ENCODE data around the gene HES4.
A peak's percentile ranks its signal among the peaks of the same experiment; 100 is the strongest.

Gene HES4

DNA sequence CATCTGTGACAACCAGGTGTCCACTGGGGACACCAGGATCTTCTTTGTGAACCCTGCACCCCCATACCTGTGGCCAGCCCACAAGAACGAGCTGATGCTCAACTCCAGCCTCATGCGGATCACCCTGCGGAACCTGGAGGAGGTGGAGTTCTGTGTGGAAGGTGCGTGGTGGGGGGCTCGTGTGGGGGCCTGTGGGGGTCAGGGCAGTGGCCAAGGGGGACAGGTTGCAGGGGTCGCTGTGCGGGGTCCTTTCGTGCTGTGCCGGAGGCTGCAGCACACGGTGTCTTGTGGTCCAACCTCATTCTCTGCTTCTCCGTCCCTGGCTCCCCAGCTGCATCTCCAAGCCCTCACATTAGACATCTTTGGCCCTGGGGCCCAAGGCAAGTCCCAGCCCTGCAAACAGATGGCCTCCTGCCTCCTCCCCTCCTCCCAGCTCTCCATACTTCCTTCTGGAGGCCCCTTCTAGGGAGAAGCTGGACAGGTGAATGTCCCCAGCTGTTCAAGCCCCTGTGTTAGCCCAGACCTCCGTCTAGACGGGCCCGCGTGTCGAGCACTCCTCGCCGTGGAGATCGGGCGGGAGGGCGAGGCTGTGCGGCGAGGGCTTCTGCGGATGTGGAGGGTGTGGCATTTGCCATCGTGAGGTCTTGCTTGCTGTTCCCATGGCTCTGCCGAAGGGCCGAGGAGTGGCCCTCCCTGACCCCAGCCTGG, 22.6 kb upstream of the HES4 start:
- TF ChIP-seq CEBPB (IDR thresholded peaks at IDR 0.05) (no peak), TAF1 (IDR thresholded peaks at IDR 0.05; ENCODE audit: low read depth) (no peak), RAD21 (IDR thresholded peaks at IDR 0.05; ENCODE audit: low read depth) (no peak), TEAD4 (IDR thresholded peaks at IDR 0.05) (no peak), NFIC (IDR thresholded peaks at IDR 0.05) (no peak), YY1 (IDR thresholded peaks at IDR 0.05; ENCODE audit: low read depth) (no peak), ZBTB7A (IDR thresholded peaks at IDR 0.05; ENCODE audit: low read depth) (no peak), EGR1 (IDR thresholded peaks at IDR 0.05) (no peak), FOXM1 (IDR thresholded peaks at IDR 0.05; ENCODE audit: borderline replicate concordance, low read depth) (no peak), TCF12 (IDR thresholded peaks at IDR 0.05; ENCODE audit: low read depth) (no peak)
- TF ChIP-seq, protein P1, sequence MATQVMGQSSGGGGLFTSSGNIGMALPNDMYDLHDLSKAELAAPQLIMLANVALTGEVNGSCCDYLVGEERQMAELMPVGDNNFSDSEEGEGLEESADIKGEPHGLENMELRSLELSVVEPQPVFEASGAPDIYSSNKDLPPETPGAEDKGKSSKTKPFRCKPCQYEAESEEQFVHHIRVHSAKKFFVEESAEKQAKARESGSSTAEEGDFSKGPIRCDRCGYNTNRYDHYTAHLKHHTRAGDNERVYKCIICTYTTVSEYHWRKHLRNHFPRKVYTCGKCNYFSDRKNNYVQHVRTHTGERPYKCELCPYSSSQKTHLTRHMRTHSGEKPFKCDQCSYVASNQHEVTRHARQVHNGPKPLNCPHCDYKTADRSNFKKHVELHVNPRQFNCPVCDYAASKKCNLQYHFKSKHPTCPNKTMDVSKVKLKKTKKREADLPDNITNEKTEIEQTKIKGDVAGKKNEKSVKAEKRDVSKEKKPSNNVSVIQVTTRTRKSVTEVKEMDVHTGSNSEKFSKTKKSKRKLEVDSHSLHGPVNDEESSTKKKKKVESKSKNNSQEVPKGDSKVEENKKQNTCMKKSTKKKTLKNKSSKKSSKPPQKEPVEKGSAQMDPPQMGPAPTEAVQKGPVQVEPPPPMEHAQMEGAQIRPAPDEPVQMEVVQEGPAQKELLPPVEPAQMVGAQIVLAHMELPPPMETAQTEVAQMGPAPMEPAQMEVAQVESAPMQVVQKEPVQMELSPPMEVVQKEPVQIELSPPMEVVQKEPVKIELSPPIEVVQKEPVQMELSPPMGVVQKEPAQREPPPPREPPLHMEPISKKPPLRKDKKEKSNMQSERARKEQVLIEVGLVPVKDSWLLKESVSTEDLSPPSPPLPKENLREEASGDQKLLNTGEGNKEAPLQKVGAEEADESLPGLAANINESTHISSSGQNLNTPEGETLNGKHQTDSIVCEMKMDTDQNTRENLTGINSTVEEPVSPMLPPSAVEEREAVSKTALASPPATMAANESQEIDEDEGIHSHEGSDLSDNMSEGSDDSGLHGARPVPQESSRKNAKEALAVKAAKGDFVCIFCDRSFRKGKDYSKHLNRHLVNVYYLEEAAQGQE (IDR thresholded peaks at IDR 0.05; ENCODE audit: low read depth): no peak
- TF ChIP-seq, protein P2, sequence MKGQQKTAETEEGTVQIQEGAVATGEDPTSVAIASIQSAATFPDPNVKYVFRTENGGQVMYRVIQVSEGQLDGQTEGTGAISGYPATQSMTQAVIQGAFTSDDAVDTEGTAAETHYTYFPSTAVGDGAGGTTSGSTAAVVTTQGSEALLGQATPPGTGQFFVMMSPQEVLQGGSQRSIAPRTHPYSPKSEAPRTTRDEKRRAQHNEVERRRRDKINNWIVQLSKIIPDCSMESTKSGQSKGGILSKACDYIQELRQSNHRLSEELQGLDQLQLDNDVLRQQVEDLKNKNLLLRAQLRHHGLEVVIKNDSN (IDR thresholded peaks at IDR 0.05): no peak

DNA sequence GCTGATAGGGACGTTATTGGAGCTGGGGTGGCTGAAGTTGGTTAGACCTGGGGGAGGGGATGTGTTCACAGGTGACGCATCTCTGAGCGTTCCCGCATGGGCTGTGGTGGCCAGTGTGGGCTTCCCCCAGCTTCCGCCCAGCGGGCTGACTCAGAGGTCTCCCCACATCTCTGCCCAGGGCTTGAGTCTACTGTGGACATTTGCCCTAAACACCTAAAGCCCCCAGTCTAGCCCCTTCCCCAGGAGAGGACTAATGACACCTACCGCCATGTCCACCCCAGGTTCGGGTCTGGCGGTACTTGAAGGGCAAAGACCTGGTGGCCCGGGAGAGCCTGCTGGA, 22.0 kb upstream of the HES4 start:
- TF ChIP-seq RAD21 (IDR thresholded peaks at IDR 0.05; ENCODE audit: low read depth) (no peak), YY1 (IDR thresholded peaks at IDR 0.05; ENCODE audit: low read depth) (no peak)

DNA sequence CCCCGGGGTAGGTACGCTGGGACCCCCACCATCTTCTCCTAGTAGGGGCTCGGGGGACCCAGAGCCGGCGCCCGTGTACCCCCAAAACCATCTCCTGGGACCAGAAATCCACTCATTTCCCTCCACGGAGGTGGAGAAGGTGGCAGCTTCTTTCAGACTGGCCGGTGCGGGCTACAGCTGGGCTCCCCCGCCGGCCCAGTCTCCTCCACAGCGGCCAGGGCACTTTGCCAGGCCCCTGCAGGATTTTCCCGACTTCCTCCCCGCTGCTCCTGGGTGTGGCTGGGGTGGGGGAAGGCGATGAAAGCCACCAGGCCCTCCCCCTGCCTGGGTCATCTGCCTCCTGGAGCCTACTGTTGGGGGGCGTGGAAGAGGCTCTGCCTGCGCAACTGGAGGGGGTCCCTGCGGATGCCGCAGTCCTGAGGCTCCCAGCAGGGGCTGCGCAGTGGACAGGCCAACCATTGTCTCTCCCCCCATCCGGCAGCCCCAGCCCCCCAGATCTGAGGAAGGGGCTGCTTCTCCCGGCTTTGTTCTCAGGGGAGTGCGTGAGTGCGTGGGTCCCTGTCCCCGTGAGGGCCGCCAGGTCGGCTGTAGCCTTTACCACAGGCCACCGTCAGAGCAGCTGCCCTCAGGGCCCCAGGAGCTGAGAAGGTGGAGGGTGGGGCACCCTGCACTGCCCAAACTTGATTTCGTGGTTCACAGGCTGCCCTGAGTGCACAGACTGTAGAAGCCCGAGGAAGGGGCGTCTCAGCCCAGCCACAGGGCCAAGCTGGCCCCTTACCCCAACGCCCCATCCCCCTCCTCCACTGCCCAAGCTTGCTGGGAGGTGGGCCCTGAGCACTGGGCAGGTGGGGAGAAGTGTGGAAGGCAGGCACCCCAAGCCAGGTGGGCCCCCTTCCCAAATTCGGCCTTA, 21.4 kb upstream of the HES4 start:
- TF ChIP-seq NFIC (IDR thresholded peaks at IDR 0.05) (peak; percentile 93), ZBTB7A (IDR thresholded peaks at IDR 0.05; ENCODE audit: low read depth) (peak; percentile 84), FOXM1 (IDR thresholded peaks at IDR 0.05; ENCODE audit: borderline replicate concordance, low read depth) (0 out of 2 replicates have a peak, but pooled peaks have one; percentile 25), EP300 (IDR thresholded peaks at IDR 0.05; ENCODE audit: borderline replicate concordance) (peak; percentile 75), EGR1 (IDR thresholded peaks at IDR 0.05) (no peak), YY1 (IDR thresholded peaks at IDR 0.05; ENCODE audit: low read depth) (peak; percentile 23; the same call in 1 of the 2 replicates), CEBPB (IDR thresholded peaks at IDR 0.05) (no peak), TCF12 (IDR thresholded peaks at IDR 0.05; ENCODE audit: low read depth) (peak; percentile 81), TEAD4 (IDR thresholded peaks at IDR 0.05) (peak; percentile 57; the same call in 1 of the 2 replicates)
- TF ChIP-seq, protein P3, sequence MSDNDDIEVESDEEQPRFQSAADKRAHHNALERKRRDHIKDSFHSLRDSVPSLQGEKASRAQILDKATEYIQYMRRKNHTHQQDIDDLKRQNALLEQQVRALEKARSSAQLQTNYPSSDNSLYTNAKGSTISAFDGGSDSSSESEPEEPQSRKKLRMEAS (IDR thresholded peaks at IDR 0.05): peak; percentile 58; the same call in 1 of the 2 replicates
- TF ChIP-seq, protein P2 (IDR thresholded peaks at IDR 0.05): no peak
- TF ChIP-seq, protein P1 (IDR thresholded peaks at IDR 0.05; ENCODE audit: low read depth): no peak

DNA sequence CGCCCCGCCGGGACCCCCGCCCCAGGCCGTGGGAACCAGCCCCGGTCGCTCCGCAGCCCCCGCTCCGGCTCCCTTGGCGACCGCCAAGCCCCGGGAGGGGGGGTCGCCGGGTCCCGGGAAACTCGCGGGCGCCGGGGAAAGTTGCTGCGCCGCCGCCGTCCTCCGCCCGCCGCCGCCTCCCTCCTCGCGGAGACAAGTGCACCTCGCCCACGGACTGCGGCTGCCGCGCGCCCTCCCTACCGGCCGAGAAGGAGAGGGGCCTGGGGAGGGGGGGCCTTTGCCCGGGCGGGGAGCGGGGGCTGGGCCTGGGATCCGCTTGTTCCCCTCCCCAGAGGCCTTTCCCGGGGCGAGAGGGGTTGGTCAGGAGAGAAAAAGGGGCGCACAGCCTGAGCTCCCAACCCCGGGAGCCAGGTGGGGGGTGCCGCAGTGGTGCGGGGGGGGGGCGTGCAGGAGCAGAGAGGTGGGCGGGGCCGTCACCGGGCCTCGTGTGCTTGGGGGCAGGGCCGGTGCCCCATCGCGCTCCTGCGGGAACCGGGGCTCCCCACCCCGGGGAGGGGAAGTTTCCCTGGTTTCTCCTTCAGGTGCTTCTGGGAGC, 20.6 kb upstream of the HES4 start:
- 0 out of 2 replicates have a peak, but pooled peaks have one; percentile 31 for TF ChIP-seq ZBTB7A (IDR thresholded peaks at IDR 0.05; ENCODE audit: low read depth)
- no peak for TF ChIP-seq YY1 (IDR thresholded peaks at IDR 0.05; ENCODE audit: low read depth)
- peak; percentile 23; the same call in 1 of the 2 replicates for TF ChIP-seq EGR1 (IDR thresholded peaks at IDR 0.05)
- no peak for TF ChIP-seq CEBPB (IDR thresholded peaks at IDR 0.05)
- no peak for TF ChIP-seq CREB1 (IDR thresholded peaks at IDR 0.05; ENCODE audit: low read depth)
- TF ChIP-seq TCF12 (IDR thresholded peaks at IDR 0.05; ENCODE audit: low read depth): no peak

DNA sequence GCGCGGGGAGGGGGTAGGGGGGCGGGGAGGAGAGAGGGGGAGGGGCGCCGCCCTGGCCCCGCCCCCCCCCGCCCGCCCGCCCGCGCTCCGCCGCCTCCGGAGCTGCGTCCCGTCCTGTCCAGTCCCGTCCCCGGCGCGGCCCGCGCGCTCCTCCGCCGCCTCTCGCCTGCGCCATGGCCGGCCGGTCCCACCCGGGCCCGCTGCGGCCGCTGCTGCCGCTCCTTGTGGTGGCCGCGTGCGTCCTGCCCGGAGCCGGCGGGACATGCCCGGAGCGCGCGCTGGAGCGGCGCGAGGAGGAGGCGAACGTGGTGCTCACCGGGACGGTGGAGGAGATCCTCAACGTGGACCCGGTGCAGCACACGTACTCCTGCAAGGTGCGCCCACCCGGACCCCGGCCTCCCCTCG, 20.1 kb upstream of the HES4 start, which contains the start of gene AGRN:
Gene AGRN (plus strand): TSS at position 121 of the 405 bp plus-strand sequence. CDS start 53 bp downstream, at position 174.
- TF ChIP-seq, protein P3 (IDR thresholded peaks at IDR 0.05): peak; percentile 14; the same call in 1 of the 2 replicates
- TF ChIP-seq ZBTB7A (IDR thresholded peaks at IDR 0.05; ENCODE audit: low read depth): no peak
